Gastrocnemius medialis (tissue), 4 donors: ENCODE measurements around the gene CIDEA. TPM values are rescaled to one million over a fixed set of nuclear protein-coding genes. Genes with fewer than 3 reads are reported as not detected.

Source experiments
- ATAC-seq, 2 donors: fragments of 150-250 bp; one replicate each; pipeline ENCODE4 v1.9.1; 2016
- DNase-seq, 2 donors: peaks; one replicate each; pipeline ENCODE4 v3.0.0-alpha.2; 2019
- H3K27ac ChIP-seq, 4 donors: fragments of 200-600 bp; sonication (generic); 1 replicate in 1 of 4; 2 replicates in 3 of 4; pipeline ENCODE4 v1.5.1; 2016 to 2018; ENCODE audit warnings: mild to moderate bottlenecking in 2 of 4, moderate library complexity in 1 of 4
- H3K27me3 ChIP-seq, 3 donors: fragments of 200-600 bp; sonication (generic) in 2 of 3; 1 replicate in 1 of 3; 2 replicates in 2 of 3; pipeline versions ENCODE4 v1.5.1 to v1.6.0; 2016 to 2019; ENCODE audit warnings: mild to moderate bottlenecking in 1 of 3, moderate library complexity in 1 of 3
- H3K36me3 ChIP-seq, 2 donors: fragments of 200-600 bp; sonication (generic) in 1 of 2; one replicate each; pipeline ENCODE4 v1.5.1; 2017 to 2018
- H3K4me1 ChIP-seq, 2 donors: fragments of 200-600 bp; sonication (generic) in 1 of 2; one replicate each; pipeline ENCODE4 v1.5.1; 2016 to 2017; ENCODE audit warnings: mild to moderate bottlenecking in 2 of 2
- H3K4me3 ChIP-seq, 4 donors: fragments of 200-600 bp; sonication (generic) in 3 of 4; 1 replicate in 1 of 4; 2 replicates in 3 of 4; pipeline ENCODE4 v1.5.1; 2016 to 2019; ENCODE audit warnings: mild to moderate bottlenecking in 2 of 4
- H3K9me3 ChIP-seq, 3 donors: fragments of 200-600 bp; sonication (generic) in 2 of 3; 1 replicate in 1 of 3; 2 replicates in 2 of 3; pipeline ENCODE4 v1.5.1; 2016 to 2019
- CTCF ChIP-seq, 5 experiments: fragments of 450-650 bp in 3 of 5; fragments of 200-600 bp in 2 of 5; sonication (generic) in 2 of 5; IDR thresholded peaks in 4 of 5; conservative IDR thresholded peaks in 1 of 5; 1 replicate in 4 of 5; 2 replicates in 1 of 5; pipeline ENCODE4 v1.5.1; 2016 to 2019; ENCODE audit warnings: antibody characterized with exemption in 5 of 5, mild to moderate bottlenecking in 3 of 5, moderate library complexity in 3 of 5
- POLR2A ChIP-seq, 2 donors: fragments of 450-650 bp; IDR thresholded peaks; one replicate each; pipeline ENCODE4 v1.6.1; 2017; ENCODE audit warnings: antibody characterized with exemption in 2 of 2, mild to moderate bottlenecking in 2 of 2, moderate library complexity in 2 of 2
- in situ Hi-C, 4 donors: fragments of 200-750 bp; cut with MboI; loops; one replicate each; pipeline versions ENCODE4 v1.15.0 to v1.8.0; 2017; ENCODE audit warnings: low sequenced_read_pairs in 4 of 4
- intact Hi-C: fragments of 100-400 bp; cut with DNase I; formaldehyde crosslinking; loops from one replicate; pipeline ENCODE4 v1.15.1; 2023; ENCODE audit warnings: low total_unique reads
- total RNA-seq, 4 donors: library from RNA; depleted of rRNA; stranded (reverse); fragments of >200 nt; gene quantifications; one replicate each; pipeline versions ENCODE4 v1.1.0 to v1.2.3, GENCODE V29; 2016

The CIDEA gene
- total RNA-seq, 4 donors from 2014 or later: 0.33 to 7.4 TPM; not detected in 2

GRCh38 chr18:12296457-12296856 is 42.3 kb downstream of the CIDEA start:
- H3K27ac ChIP-seq: no peak overlapping the region
- peaks cover 0 to 3% (median 0%) of the 10 kb centered on the region in 3 donors for H3K27me3 ChIP-seq
- intact Hi-C loops (no loop called here), in situ Hi-C loops (no loop called here)
- H3K4me1 ChIP-seq: no peaks in the 10 kb centered on the region
- DNase-seq (no peak), ATAC-seq (no peak)
- H3K4me3 ChIP-seq: no peak overlapping the region
- TF ChIP-seq POLR2A (IDR thresholded peaks at IDR 0.05) (no peak), CTCF (IDR thresholded peaks at IDR 0.05 in 4 of 5, conservative IDR thresholded peaks at IDR 0.05 in 1 of 5) (no peak)
- H3K36me3 ChIP-seq: no peaks in the 10 kb centered on the region
- H3K9me3 ChIP-seq: no peaks in the 10 kb centered on the region

GRCh38 chr18:12299862-12300261 is 45.7 kb downstream of the CIDEA start:
- intact Hi-C loops (no loop called here), in situ Hi-C loops (no loop called here)
- Histone ChIP-seq H3K36me3 (no peaks in the 10 kb centered on the region), H3K27me3 (no peaks in the 10 kb centered on the region), H3K4me1 (no peaks in the 10 kb centered on the region), H3K27ac (no peak overlapping the region), H3K4me3 (no peak overlapping the region), H3K9me3 (no peaks in the 10 kb centered on the region)
- no peak for TF ChIP-seq CTCF (IDR thresholded peaks at IDR 0.05 in 4 of 5, conservative IDR thresholded peaks at IDR 0.05 in 1 of 5)
- no peak for TF ChIP-seq POLR2A (IDR thresholded peaks at IDR 0.05)
- no peak for DNase-seq
- ATAC-seq: no peak

- Histone ChIP-seq H3K4me1 (no peaks in the 10 kb centered on the region), H3K36me3 (no peaks in the 10 kb centered on the region), H3K9me3 (no peaks in the 10 kb centered on the region), H3K4me3 (no peak overlapping the region), H3K27ac (no peak overlapping the region), H3K27me3 (peaks cover 0 to 6% (median 0%) of the 10 kb centered on the region in 3 donors)
- DNase-seq: no peak
- TF ChIP-seq CTCF (IDR thresholded peaks at IDR 0.05 in 4 of 5, conservative IDR thresholded peaks at IDR 0.05 in 1 of 5) (no peak), POLR2A (IDR thresholded peaks at IDR 0.05) (no peak)
- intact Hi-C loops: no loop called here
- in situ Hi-C loops: no loop called here
- ATAC-seq: no peak
Observed at GRCh38 chr18:12301263-12302005, 47.3 kb downstream of the CIDEA start.

- no peaks in the 10 kb centered on the region for H3K36me3 ChIP-seq
- DNase-seq: no peak
- in situ Hi-C loops (no loop called here), intact Hi-C loops (no loop called here)
- no peak overlapping the region for H3K4me3 ChIP-seq
- no peak for TF ChIP-seq CTCF (IDR thresholded peaks at IDR 0.05 in 4 of 5, conservative IDR thresholded peaks at IDR 0.05 in 1 of 5)
- TF ChIP-seq POLR2A (IDR thresholded peaks at IDR 0.05): no peak
- peaks cover 0 to 6% of the 10 kb centered on the region in 2 donors for H3K4me1 ChIP-seq
- peaks cover 9 to 15% (median 11%) of the 10 kb centered on the region in 3 donors for H3K27me3 ChIP-seq
- no peaks in the 10 kb centered on the region for H3K9me3 ChIP-seq
- no peak overlapping the region for H3K27ac ChIP-seq
- no peak for ATAC-seq
Observed at GRCh38 chr18:12302391-12303147, 48.4 kb downstream of the CIDEA start.
